ENCODE data around the gene C6. TPM values are rescaled to one million over a fixed set of nuclear protein-coding genes. Genes with fewer than 3 reads are reported as not detected.

The C6 gene
- total RNA-seq, 1 experiment from 2014 or later: not detected

DNA sequence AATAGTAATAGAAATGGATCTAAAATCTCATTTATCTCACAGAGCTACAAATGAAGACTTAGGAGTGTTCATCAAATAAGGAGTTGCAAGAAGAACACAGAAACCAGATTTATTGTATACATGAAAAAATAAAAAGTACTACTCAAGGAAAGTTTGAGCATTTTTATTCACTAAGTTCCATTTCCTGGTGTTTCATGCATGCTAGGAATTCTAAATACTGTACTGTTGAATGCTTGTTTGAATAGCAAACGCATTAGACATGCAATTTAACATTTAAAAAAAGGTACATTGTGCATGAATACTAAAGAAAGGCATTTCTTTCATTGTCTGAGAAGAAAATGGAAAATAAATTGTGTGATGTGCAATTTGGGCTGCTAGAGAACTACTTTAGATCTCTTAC lies 52.1 kb downstream of the C6 start:
- no peak overlapping the region for H3K14ac ChIP-seq (ENCODE audit: insufficient read depth, low read length)
- H2AK5ac ChIP-seq (ENCODE audit: insufficient read length, low read length): no peak overlapping the region
- H3K4me2 ChIP-seq (ENCODE audit: insufficient read depth, insufficient read length, low read length): no peak overlapping the region
- Mint-ChIP-seq H3K27ac (no peak overlapping the region), H3K27me3 (ENCODE audit: low read depth) (no peaks in the 10 kb centered on the region), H3K9me3 (no peaks in the 10 kb centered on the region), H3K36me3 (ENCODE audit: insufficient read depth in 1 of 3, low read depth in 3 of 3) (no peaks in the 10 kb centered on the region), H3K4me1 (no peaks in the 10 kb centered on the region), H3K4me3 (no peak overlapping the region)
- no peak overlapping the region for H2BK20ac ChIP-seq (ENCODE audit: low read depth, low read length, poor library complexity, severe bottlenecking)
- no peak overlapping the region for H2BK12ac ChIP-seq (ENCODE audit: insufficient read length, low read depth, low read length)
- H3K27ac ChIP-seq (ENCODE audit: insufficient read length, low read depth, low read length): no peak overlapping the region
- no peak overlapping the region for H3K9ac ChIP-seq (ENCODE audit: extremely low read depth, insufficient read length, low read length)
- H3K4ac ChIP-seq (ENCODE audit: low read depth, low read length): no peak overlapping the region
- WGBS (ENCODE audit: extremely low coverage, insufficient read length, low lambda C conversion rate): no CpG with 5 or more reads among the region's 1 CpG
- H4K91ac ChIP-seq (ENCODE audit: insufficient read length, low read depth, low read length): no peak overlapping the region
- no peaks in the 10 kb centered on the region for H4K20me1 ChIP-seq (ENCODE audit: control insufficient read depth, insufficient read depth, insufficient read length)
- H2BK120ac ChIP-seq (ENCODE audit: low read depth, low read length, poor library complexity, severe bottlenecking): no peak overlapping the region
- no peak overlapping the region for H3T11ph ChIP-seq (ENCODE audit: low read length)
- no peak for DNase-seq
- no peak overlapping the region for H4K5ac ChIP-seq (ENCODE audit: insufficient read length, low read depth, low read length)
- no peak overlapping the region for H2BK15ac ChIP-seq (ENCODE audit: low read depth, low read length)
- no peaks in the 10 kb centered on the region for H3K27me3 ChIP-seq (ENCODE audit: insufficient read depth, low read length)
- no peak overlapping the region for H2BK5ac ChIP-seq (ENCODE audit: insufficient read length, low read length)
- H3K23ac ChIP-seq (ENCODE audit: insufficient read length, low read depth, low read length): no peak overlapping the region
- no peaks in the 10 kb centered on the region for H3K4me1 ChIP-seq (ENCODE audit: insufficient read depth, low read length)
- no peaks in the 10 kb centered on the region for H3K9me3 ChIP-seq (ENCODE audit: control insufficient read depth, low read depth, low read length)
- no peak overlapping the region for H2AFZ ChIP-seq (ENCODE audit: low read length)
- H3K23me2 ChIP-seq (ENCODE audit: insufficient read length, low read depth, low read length, poor library complexity, severe bottlenecking): no peaks in the 10 kb centered on the region
- H3K56ac ChIP-seq (ENCODE audit: insufficient read length, low read depth, low read length): no peak overlapping the region
- TF ChIP-seq CTCF (conservative IDR thresholded peaks at IDR 0.05): no peak
- H3K18ac ChIP-seq (ENCODE audit: insufficient read length, low read depth, low read length): no peak overlapping the region
- no peaks in the 10 kb centered on the region for H3K79me2 ChIP-seq (ENCODE audit: insufficient read depth, low read length)
- H3K79me1 ChIP-seq (ENCODE audit: insufficient read depth, low read depth, low read length, poor library complexity, severe bottlenecking): no peaks in the 10 kb centered on the region
- no peak overlapping the region for H4K8ac ChIP-seq (replicated peaks; ENCODE audit: insufficient read length, low read depth, low read length)
